ENCODE results near the gene ARID5B.

- TF ChIP-seq CTCF (conservative IDR thresholded peaks at IDR 0.05; ENCODE audit: low read depth in 2 of 2) (no peak), POLR2AphosphoS5 (IDR thresholded peaks at IDR 0.05; ENCODE audit: low read depth) (no peak), REST (IDR thresholded peaks at IDR 0.05; ENCODE audit: unreplicated experiment) (no peak), JUNB (IDR thresholded peaks at IDR 0.05; ENCODE audit: unreplicated experiment) (no peak), EZH2 (IDR thresholded peaks at IDR 0.05; ENCODE audit: low read depth, unreplicated experiment) (no peak)
Measured at GRCh38 chr10:61989995-61990760, 88.7 kb downstream of the ARID5B start.

Data from GM23338 (cell line).